Left forelimb (tissue), 1 donor: ENCODE data around the gene C2CD4C.
"Not testable (repeated sequence)": the region's sequence is repeated elsewhere in the genome, so short reads cannot be mapped to it uniquely, and the experiment has no call there.

ENCODE experiments used
- DNase-seq: peaks from one replicate; pipeline ENCODE4 v3.0.0-alpha.2; 2018; ENCODE audit warnings: low spot score

Gene C2CD4C, protein sequence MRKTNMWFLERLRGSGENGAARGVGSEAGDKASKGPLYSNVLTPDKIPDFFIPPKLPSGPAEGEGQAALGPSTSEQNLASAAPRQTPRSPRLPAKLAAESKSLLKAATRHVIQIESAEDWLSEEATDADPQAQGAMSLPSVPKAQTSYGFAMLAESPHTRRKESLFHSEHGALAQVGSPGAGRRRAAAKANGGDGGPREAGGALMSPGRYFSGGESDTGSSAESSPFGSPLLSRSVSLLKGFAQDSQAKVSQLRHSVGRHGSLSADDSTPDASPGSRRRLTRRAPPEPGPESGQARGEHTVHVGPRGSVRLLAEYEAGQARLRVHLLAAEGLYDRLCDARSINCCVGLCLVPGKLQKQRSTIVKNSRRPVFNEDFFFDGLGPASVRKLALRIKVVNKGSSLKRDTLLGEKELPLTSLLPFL

DNA sequence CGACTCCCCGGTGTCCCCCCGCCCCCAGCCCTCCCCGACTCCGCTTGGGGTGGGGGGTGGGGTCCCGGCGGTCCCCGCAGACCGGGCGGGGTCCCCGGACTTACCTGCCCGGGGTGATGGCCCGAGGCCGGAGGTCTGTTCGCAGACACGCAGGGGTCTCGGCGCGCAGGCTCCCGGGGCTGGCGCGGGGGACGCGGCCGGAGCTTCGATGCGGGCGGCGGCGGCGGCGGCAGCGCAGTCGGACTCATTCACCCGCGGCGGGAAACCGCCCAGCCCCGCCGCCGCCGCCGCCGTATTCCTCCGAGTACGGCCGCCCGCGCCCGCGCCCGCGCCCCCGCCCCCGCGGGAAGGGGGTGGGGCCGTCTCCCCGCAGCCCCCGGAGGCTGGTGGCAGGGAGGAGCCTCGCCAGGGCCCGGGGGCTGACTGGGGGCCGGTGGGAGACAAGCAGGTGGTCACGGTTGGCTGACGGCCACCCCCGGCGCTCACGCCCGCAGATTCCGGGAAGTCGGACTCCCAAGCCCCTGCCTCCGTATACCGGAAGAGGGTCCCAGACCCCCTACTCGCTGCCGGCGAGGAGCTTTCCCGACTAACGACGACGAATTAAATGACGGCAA lies at the start of gene C2CD4C:
TSS of gene C2CD4C (minus strand) at position 246 of the 614 bp plus-strand sequence. CDS start 786 bp downstream, outside the sequence.
- peak; percentile 71 for DNase-seq

DNA sequence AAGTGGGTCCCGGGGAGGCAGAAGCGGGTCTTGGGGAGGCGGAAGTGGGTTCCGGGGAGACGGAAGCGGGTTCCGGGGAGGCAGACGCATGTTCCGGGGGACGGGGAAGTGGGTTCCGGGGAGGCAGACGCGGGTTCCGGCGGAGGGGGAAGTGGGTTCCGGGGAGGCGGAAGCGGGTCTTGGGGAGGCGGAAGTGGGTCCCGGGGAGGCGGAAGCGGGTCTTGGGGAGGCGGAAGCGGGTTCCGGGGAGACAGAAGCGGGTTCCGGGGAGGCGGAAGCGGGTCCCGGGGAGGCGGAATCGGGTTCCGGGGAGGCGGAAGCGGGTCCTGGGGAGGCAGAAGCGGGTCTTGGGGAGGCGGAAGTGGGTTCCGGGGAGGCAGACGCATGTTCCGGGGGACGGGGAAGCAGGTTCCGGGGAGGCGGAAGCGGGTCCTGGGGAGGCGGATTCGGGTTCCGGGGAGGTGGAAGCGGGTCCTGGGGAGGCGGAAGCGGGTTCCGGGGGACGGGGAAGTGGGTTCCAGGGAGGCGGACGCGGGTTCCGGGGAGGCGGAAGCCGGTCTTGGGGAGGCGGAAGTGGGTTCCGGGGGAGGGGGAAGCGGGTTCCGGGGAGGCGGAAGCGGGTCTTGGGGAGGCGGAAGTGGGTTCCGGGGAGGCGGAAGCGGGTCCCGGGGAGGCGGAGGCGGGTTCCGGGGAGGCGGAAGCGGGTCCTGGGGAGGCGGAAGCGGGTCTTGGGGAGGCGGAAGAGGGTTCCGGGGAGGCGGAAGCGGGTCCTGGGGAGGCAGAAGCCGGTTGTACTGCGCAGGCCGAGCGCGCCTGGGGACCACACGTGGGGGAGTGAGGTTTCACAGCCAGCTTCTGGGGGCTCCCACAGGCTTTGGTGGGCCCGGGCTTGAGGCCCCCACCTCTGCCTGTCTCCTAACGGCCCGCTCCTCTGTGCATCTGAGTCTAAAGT lies 49.4 kb upstream of the C2CD4C start:
- DNase-seq = no peak

DNA sequence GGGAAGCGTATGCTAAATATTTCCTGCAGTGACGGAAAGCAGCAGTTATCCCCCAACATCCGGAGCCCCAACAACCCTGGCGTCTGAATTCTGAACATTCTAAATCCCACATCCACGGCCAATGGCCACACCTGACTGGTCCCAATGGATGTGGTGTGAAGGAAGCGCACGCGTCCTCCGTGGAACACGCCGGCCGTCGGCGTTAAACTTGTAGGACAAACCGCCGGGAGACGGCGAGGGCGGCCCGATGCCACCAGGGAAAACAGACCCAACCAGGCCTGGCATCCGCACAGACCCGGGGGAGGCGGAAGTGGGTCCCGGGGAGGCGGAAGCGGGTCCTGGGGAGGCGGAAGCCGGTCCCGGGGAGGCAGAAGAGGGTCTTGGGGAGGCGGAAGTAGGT lies 48.7 kb upstream of the C2CD4C start:
- no peak for DNase-seq

DNA sequence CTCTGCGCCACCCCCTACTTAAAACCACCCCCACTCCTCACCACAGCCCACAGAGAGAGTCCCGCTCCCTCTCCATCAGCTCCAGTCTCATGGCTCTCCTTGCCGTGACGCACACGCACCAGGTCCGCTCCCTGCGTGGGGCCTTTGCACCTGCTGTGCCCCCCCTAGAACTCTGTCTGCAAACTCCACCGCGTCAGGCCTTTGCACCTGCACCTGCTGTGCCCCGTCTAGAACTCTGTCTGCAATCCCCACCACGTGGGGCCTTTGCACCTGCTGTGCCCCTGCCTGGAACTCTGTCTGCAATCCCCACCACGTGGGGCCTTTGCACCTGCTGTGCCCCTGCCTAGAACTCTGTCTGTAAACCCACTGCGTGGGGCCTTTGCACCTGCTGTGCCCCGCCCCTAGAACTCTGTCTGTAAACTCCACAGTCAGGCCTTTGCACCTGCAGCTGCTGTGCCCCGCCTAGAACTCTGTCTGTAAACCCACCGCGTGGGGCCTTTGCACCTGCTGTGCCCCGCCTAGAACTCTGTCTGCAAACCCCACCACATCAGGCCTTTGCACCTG lies 47.7 kb upstream of the C2CD4C start:
- DNase-seq = no peak

DNA sequence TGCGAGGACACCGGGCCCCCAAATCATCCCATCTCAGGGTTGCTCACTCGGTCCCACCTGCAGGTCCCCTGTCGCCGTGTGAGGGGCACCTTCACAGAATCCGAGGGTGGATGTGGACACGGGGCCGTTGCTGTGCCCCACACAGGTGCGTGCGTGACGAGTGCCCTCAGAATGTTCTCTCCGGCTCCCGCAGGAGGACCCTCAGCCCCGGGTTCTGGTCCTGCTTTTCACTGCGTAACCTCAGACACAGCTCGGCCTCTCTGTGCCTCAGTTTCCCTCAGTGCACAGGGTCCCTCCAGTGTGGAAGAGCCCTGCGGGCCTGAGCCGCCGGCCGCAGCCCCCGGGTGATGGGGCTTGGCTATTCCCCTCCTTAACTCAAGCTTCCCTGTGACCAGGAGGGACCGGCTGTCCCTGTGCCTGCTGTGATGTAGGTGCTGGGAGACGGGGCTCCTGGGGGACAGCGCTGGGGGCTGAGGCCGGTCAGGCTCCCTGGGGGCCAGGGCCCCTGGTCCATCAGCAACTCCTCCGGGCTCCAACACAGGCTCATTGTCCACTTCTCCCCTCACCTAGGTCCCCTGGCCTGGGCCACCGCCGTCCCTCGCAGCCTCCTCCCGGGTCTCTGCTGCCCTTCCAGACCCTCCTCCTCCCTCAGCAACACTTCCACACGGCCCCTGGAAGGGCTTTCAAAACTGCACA lies 47.1 kb upstream of the C2CD4C start:
- no peak for DNase-seq

DNA sequence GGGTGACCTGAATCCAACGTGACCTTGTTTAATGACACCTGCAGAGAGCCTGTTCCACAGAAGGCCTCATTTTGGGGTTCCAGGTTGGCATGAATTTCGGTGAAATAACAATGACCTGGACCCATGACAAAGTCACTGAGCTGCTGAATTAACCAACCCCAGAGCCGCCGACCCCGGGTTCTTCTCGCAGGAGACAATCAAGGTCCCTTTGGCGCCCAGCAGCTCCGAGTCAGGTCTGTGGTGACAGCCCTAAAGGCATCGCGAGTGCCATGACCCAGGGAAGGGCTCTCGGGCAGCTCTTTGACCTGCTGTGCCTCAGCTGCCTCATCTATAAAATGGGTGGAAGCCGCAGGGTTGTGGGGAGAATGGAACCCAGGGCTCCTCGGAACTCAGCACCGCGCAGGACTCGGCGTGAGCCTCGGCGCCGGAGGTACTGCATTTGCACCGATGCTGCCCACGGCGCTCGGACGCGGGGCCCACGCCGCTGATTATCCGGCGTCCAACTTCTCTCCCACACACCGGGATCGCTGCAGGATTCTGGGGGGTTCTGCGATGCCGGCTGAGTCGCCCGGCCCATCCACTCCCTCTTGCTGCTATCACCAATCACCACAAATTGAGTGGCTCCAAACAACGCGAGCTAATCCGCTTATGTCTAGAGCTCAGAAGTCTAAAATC lies 46.2 kb upstream of the C2CD4C start:
- no peak for DNase-seq

DNA sequence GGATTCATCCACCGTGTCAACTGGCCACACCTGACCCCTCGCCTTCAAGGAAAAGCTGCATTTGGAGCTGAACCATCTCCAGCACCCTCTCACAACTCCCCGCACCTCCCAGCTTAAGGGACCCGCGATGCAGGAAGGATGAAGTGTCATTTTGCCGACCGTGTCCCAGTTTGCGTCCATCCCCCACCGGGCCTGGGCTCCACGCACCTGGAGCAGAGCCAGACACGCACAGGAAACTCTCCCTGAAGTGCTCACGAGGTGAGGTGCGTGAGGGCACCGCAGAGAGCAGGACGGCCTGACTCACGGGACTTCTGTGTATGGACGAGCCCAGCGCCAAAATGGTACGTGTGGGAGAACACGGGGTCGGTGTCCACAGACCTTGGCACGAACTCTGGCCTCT lies 44.7 kb upstream of the C2CD4C start:
- no peak for DNase-seq

DNA sequence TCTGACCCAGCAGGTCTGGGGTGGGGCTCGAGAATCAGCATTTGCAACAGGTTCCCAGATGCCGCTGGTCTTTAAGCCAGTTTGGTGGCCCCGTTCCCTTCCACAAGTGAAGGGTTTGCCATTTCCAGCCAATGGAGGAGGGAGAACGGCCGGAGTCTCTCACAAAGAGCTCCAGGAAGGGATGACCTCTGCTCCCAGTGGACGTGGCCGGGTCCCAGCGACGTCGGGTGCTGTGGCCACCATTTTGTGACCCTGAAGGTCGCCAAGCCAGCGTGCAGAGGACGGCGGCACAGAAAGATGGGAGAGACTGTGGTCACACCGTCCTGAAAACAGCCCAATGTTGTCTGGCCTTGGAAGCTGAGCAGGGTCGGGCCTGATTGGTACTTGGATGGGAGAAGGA lies 43.9 kb upstream of the C2CD4C start:
- DNase-seq = no peak

DNA sequence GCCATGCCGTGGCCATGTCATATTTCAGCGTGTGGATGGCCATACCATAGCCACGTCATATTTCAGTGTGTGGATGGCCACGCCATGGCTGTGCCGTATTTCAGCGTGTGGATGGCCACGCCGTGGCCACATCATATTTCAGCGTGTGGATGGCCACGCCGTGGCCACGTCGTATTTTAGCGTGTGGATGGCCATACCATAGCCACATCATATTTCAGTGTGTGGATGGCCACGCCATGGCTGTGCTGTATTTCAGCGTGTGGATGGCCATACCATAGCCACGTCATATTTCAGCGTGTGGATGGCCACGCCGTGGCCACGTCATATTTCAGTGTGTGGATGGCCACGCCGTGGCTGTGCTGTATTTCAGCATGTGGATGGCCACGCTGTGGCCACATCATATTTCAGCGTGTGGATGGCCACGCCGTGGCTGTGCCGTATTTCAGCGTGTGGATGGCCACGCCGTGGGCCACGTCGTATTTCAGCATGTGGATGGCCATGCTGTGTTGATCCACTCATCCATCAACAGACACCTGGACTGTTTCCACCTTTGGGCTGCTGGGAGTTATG lies 42.0 kb upstream of the C2CD4C start:
- not testable (repeated sequence) for DNase-seq

DNA sequence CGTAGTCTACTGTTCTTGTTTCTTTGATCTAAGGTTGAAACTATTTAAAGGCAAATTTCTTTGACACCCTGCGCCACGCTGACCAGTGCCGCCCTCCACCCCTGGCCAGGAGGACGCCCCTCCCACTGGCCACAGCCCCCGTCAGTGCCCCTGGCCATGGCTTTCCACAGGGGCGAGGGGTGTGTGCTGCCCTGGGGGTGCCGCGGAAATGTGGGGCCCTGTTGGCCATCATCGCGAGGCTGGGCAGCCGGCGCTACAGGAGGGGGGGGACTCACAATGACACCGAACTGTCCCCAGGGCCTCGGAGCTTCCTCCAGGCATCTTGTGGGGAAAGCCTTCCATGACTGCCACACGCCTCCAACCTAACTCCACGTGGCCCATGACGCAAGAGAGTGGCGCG lies 41.0 kb upstream of the C2CD4C start:
- DNase-seq = no peak

DNA sequence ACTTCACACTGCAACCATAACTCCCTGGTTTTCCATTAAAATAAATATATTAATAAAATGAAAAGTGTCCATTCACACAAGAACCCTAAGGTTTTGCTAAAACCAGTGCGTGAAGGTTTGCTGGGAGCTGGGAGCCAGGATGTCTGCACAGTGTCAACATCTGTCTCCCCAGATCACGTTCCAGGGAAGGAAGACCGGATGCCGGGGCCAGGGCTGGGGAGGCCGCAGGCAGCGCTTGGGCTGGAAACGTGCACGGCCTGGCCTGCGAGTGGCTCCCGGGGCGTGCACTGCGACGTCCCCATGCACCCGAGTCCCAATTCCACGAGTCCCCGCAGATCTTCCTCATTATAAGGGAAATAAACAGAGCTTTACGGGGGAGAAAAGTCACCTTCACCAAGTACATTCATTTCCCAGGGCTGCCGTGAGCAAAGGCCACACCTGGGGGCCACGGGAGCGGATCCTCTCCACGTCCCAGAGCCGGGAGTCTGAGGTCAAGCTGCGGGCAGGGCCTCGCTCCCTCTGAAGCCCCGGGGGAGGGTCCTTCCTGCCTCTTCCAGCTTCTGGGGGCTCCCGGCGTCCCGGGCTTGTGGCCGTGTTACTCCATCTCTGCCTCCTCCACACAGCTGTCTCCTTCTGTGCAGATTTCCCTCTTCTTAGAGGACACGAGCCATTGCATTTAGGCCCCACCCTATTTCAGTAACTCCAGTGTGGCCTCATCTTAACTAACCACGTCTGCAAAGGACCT lies 39.0 kb upstream of the C2CD4C start:
- no peak for DNase-seq

DNA sequence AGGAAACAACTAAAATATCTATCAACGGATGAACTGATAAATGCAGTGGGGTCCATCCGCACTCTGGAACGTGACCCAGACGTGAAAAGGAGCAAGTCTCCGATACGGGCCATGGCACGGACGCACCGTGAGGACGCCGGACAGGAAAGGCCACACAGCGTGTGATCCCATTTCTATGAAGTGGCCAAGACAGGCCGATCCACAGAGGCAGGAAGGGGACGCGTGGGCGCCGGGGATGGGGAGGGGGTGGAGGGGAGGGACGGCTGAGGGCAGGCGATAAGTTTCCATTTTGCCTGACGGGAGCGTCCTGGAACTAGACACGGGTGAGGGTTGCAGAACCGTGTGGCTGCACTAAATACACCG lies 38.1 kb upstream of the C2CD4C start:
- DNase-seq = no peak

DNA sequence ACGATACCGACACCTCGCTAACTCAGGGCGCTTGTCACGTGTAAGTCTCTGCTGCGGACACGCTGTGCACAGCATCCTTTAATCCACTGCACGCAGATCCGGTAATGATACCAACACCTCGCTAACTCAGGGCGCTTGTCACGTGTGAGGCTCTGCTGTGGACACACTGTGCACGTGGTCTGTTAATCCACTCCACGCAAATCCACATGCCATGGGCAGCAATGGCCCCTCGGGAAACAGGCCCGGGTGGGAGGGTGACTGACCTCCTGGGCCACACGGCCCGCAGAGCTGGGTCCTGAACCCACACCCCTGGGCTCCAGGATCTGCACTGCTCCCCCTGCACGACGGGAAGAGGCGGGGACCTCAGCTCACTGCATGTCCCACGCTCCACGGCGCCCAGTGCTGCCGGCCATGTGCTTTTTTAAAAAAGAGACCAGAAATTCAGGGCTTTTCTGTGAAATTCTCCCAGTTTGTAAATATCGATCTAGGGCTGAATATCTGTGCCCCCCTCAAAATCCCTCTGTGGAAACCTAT lies 35.8 kb upstream of the C2CD4C start:
- no peak for DNase-seq

DNA sequence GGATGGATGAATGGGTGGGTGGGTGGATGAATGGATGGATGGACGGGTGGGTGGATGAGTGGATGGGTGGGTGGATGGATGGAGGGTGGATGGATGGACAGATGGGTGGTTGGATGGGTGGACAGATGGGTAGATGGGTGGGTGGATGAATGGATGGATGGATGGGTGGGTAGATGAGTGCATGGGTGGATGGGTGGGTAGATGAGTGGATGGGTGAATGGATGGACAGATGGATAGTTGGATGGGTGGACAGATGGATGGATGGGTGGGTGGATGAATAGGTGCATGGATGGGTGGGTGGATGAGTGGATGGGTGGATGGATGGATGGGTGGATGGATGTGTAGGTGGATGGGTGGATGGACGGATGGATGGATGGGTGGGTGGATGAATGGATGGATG lies 34.1 kb upstream of the C2CD4C start:
- DNase-seq = no peak

DNA sequence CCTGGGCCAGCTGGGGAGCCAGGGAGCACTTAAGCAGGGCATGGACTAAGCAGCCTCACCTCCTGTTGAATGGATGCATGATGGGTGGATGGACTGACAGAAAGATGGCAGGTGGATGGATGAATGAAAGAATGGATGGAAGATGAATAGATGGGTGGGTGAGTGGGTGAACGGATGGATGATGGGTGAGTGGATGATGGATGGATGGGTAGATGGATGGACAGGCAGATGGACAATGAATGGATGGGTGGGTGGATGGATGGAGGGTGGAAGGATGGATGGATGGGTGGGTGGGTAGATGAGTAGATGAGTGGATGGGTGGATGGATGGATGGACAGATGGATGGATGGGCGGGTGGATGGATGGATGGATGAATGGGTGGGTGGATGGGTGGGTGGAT lies 33.1 kb upstream of the C2CD4C start:
- DNase-seq = no peak

DNA sequence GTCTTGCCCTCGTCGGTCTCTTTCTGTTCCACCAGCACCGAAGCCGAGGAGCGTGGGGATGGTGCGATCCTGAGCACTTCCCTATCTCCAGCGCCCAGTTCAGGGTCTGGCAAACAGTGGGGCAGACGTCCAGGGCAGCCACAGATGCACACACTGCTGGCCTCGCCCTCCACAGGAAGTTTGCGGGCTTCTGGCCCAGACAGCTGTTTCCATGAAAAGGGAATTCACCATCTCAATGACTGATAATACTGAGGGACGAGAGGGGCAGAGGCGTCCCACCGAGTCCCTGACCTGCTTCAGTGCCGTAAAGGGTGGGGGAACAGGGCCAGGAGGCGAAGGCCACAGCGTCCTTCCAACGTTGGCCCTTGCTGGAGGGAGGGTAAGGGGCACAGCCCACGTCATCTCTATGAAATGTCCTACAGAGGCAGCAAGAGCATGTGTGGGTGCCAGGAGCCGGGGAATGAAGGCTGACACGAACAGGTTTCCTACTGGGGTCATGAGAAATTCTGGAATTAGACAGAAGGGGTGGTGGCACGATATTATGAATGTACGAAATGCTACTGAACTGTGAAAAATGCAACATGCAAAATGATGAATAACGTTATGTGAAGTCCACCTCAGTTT lies 32.4 kb upstream of the C2CD4C start:
- no peak for DNase-seq

DNA sequence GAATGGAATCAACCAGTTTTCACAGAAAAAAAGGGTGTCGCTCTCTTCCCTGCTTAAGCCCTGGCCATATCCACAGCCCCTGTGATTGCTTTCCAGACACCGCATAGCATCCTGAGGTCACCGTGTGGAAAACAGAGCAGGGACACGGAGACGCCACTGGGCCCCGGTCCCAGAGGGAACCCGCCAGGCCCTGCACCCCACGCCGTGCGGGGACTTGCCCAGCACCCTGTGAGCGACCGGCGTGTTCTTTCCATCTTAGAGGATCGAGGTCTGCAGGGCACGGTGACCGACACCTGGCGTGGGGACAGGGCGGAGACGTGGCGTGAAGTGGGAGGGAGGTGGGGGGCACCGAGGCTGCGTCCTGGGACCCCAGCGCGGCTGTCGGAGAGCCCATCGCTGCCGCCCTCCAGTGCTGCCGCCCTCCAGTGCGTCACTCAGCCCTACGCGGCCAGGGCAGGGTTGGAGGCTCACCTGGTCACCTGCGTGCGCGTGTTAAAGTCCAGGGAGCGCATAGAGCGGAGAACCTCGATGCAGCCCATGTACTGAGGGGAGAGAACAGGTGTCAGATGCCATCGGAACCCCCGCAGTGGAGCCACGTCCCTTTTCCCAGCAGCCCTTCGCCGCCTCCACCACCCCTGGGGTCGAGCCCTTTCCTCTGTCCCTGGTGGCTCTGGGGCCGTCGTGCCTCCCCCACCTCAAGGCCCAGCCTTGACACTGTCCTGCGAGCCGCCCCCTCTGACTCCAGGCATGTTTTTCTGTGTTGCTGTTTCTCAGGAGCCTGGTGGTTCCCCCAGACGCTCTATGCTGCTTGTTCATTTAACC lies 31.7 kb upstream of the C2CD4C start:
- DNase-seq = no peak

DNA sequence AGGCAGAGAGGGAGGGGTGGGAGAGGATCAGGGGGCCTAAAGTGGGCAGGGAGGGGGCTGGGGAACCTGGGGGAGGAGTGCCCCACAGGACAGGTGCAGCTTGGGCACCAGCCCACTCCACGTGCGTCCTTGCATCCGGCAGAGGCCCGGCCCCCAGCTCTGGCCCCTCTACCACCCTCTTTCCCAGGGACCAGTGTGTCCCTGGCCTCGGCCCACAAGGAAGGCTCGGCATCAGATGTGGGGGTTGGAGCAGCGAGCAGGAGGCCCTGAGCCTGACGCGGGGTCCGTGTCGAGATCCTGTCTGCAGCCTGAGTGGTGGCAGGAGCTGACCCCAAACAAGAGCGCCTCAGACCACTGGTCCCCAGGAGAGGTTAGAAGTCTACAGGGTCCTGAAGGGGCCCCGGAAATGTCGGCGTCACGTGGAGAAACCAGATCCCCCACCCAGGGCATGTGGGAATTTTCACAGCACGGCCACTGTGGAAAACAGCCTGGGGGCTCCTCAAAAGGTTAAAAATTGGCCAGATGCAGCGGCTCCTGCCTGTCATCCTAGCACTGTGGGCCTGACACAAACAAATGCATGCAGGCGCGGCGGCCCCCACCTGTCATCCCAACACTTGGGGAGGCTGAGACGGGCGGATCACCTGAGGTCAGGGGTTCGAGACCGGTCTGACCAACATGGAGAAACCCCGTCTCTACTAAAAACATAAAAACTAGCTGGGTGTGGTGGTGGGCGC lies 30.4 kb upstream of the C2CD4C start:
- DNase-seq = no peak
